ENCODE results near the gene ALDH1A3. TPM values are rescaled to one million over a fixed set of nuclear protein-coding genes. Genes with fewer than 3 reads are reported as not detected.

The ALDH1A3 gene
- total RNA-seq, 6 experiments from 2014 or later = 1.00 to 2.5 (median 1.9) TPM

DNA sequence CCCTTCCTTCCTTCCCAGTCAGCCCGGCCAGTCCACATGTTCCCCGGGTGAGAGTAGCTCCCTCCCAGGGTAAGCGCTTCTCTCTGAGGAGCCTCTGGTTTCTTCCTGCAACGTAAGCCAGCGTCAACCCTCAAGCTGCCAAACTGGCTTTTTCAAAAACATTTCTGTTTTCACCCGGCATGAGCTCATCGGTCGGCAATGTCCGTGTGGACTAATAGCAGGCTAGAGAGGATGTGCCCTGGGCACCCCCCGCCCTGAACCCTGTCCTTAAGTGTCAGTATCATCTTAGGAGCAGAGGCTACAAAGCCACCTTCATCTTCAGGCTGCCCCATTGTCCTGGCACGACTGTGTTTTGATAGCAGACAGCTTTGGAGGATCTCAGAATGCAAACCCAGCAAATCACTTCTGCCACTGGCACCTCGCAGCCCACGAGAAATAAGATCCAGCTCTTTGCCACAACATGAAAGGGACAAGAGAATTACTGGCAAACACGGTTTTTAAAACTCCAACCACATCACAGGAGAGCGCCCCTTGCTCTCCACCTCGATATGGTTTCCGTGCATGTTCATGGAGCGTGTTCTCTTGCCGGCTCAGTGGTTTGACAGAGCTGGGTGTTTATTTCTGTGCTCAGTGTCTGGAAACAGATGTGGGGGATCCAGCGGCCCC is 9.9 kb downstream of the ALDH1A3 start:
- peak overlapping the region; percentile 81 for H3K27ac Mint-ChIP-seq
- H3K4me1 Mint-ChIP-seq (ENCODE audit: low read depth) = peaks cover 18% of the 10 kb centered on the region
- peak overlapping the region; percentile 79 for H3K4me3 Mint-ChIP-seq

DNA sequence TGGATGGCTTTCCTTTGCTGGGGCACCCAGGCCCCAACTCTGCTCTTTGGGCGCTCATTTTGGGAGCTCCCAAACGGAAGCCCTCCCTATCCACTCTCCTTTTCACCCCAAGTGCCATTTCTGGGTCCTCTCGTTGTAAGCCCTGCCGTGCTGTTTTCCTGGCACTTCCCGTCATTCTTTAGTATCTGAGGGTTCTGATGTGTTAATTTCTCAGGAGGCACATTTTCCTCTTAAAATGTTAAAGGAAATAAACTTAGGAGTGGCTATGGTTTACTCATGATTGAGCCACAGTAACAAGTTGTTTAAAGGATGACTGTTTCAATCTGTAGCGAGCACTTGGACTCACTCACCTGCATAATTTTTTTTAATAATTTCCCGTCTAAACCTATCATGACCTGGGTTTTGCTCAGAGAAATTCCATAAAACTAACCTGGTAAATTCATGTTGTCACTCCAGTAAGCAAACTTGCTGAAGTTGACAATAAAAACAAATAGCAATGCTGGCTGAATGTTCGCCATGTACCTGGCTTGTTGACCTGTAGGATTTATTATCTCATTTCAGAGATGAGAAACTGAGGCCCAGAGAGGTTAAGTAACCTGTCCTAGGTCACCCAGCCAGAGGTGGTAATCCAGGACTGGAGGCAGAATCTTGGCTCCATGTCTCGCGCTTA is 10.6 kb downstream of the ALDH1A3 start:
- Mint-ChIP-seq H3K4me1 (ENCODE audit: low read depth) (peaks cover 18% of the 10 kb centered on the region), H3K27ac (peak overlapping the region; percentile 81), H3K36me3 (ENCODE audit: low read depth) (no peaks in the 10 kb centered on the region), H3K9me3 (no peaks in the 10 kb centered on the region), H3K27me3 (ENCODE audit: insufficient read depth) (peaks cover 8% of the 10 kb centered on the region), H3K4me3 (no peak overlapping the region)
- no peak for DNase-seq
- TF ChIP-seq, protein P1, sequence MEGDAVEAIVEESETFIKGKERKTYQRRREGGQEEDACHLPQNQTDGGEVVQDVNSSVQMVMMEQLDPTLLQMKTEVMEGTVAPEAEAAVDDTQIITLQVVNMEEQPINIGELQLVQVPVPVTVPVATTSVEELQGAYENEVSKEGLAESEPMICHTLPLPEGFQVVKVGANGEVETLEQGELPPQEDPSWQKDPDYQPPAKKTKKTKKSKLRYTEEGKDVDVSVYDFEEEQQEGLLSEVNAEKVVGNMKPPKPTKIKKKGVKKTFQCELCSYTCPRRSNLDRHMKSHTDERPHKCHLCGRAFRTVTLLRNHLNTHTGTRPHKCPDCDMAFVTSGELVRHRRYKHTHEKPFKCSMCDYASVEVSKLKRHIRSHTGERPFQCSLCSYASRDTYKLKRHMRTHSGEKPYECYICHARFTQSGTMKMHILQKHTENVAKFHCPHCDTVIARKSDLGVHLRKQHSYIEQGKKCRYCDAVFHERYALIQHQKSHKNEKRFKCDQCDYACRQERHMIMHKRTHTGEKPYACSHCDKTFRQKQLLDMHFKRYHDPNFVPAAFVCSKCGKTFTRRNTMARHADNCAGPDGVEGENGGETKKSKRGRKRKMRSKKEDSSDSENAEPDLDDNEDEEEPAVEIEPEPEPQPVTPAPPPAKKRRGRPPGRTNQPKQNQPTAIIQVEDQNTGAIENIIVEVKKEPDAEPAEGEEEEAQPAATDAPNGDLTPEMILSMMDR (IDR thresholded peaks at IDR 0.05) = no peak

More for the DNA sequence above, 9.9 kb downstream of the ALDH1A3 start:
- H3K27me3 Mint-ChIP-seq (ENCODE audit: insufficient read depth) = peaks cover 13% of the 10 kb centered on the region
- no peaks in the 10 kb centered on the region for H3K36me3 Mint-ChIP-seq (ENCODE audit: low read depth)
- peak; percentile 65 for DNase-seq
- TF ChIP-seq, protein P1 (IDR thresholded peaks at IDR 0.05) = no peak
- H3K9me3 Mint-ChIP-seq = no peaks in the 10 kb centered on the region

DNA sequence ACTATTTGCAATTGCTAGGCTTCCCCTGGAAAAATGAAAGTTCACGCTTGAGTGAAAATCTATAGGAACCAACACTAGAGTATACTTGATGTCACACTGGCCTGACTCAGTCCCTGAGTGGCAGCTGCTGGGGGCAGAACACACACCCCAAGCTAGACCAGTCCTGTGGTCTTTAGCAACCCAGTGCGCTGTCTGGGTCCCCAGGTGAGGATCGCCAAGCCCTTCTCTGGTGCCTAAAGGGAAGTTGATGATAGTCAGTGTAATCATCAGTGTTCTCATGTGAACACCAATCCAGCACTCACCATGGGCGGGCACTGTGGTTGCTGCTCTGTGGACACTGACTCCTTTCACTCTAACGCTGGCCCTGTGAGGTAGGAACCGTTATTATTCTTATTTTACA is 11.2 kb downstream of the ALDH1A3 start:
- Mint-ChIP-seq H3K4me1 (ENCODE audit: low read depth) (peaks cover 18% of the 10 kb centered on the region), H3K27me3 (ENCODE audit: insufficient read depth) (peaks cover 9% of the 10 kb centered on the region), H3K9me3 (no peaks in the 10 kb centered on the region), H3K36me3 (ENCODE audit: low read depth) (no peaks in the 10 kb centered on the region), H3K4me3 (no peak overlapping the region), H3K27ac (no peak overlapping the region)
- no peak for DNase-seq
- TF ChIP-seq, protein P1 (IDR thresholded peaks at IDR 0.05) = no peak

DNA sequence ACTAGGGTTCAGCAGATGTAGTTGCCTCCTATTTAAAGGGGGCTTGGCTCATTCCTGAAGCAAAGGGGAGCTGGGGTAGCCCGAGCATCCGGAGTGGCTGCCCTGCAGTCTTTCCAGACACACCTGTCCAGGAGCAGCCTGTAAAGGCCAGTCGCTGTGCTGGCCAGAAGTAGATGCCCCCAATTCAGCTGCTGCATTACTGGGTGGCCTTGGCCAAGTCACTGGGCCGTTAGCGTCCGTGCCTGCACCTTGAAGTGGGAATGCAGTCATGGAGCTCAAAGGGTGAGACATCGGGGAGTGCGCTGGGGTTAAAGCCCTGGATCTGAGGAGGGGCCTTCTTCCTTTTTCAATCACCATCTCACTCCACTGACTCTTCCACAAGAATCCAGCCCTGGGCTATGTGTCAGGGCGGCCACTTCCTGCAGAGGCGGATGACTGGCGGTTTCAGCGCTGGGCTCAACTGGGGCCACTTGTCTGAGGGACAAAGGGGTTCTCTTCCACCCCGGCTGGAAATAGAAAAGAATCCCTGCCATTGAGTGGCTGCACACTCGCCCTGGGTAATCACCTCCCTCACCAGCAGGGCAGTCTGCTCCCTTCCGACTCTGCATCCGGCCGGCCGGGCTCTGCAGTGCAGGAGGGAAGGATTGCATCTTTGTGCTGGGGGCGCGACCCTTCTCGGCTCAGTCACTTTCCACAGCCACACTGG is 11.8 kb downstream of the ALDH1A3 start:
- DNase-seq = no peak
- Mint-ChIP-seq H3K36me3 (ENCODE audit: low read depth) (no peaks in the 10 kb centered on the region), H3K27me3 (ENCODE audit: insufficient read depth) (peaks cover 8% of the 10 kb centered on the region), H3K9me3 (no peaks in the 10 kb centered on the region), H3K27ac (no peak overlapping the region), H3K4me3 (no peak overlapping the region), H3K4me1 (ENCODE audit: low read depth) (peaks cover 18% of the 10 kb centered on the region)
- TF ChIP-seq, protein P1 (IDR thresholded peaks at IDR 0.05) = no peak

DNA sequence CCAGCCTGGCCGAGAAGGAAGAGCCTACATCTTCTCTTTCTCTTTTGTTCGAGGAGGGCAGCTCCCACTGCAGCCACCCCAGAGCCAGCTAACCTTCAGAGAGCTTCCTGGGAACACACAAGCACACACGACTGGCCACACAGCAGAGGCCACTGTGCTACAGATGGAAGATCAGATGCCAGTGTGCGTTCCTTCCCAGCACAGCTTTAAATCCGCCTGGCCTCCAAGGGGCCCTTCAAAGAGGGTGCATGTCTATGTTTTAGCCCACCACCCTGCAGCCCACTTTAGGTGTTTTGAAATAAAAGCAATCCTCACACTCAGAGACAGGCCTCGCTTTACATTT is 12.4 kb downstream of the ALDH1A3 start:
- Mint-ChIP-seq H3K36me3 (ENCODE audit: low read depth) (no peaks in the 10 kb centered on the region), H3K4me1 (ENCODE audit: low read depth) (peaks cover 18% of the 10 kb centered on the region), H3K27me3 (ENCODE audit: insufficient read depth) (peaks cover 8% of the 10 kb centered on the region), H3K4me3 (no peak overlapping the region), H3K9me3 (no peaks in the 10 kb centered on the region), H3K27ac (no peak overlapping the region)
- DNase-seq = no peak
- TF ChIP-seq, protein P1 (IDR thresholded peaks at IDR 0.05) = no peak

All from HFFc6 (cell line).